A549 treated with RU486 at 1 μM for 4 hours (cell line): ENCODE measurements around the gene SERPINE1. TPM values are rescaled to one million over a fixed set of nuclear protein-coding genes. Genes with fewer than 3 reads are reported as not detected.

ENCODE experiments used
- total RNA-seq: library from RNA; stranded (reverse); fragments of 200-300 nt; extraction: Qiagen RNA extraction; gene quantifications from 5 replicates; pipeline ENCODE4 v1.2.3, GENCODE V29; 2022; ENCODE audit warnings: low read depth

The SERPINE1 gene
- 868 to 1,053 TPM (median 898 TPM) in 5 replicates for total RNA-seq

GRCh38 chr7:101126651-101127459, at the start of gene SERPINE1:
Gene SERPINE1 (plus strand): TSS chr7:101127104. CDS start chr7:101128394, 1,290 bp downstream.

GRCh38 chr7:101085162-101085964, 41.5 kb upstream of the SERPINE1 start, which contains the start of gene TRIM56:
Gene TRIM56 (plus strand): TSS chr7:101085481. CDS start chr7:101087313, 1,832 bp downstream.

GRCh38 chr7:101153969-101154692, 27.2 kb downstream of the SERPINE1 start, which contains the start of gene AP1S1:
Gene AP1S1 (plus strand): TSS chr7:101154476. CDS start chr7:101154515, 39 bp downstream.

GRCh38 chr7:101165075-101165957, 38.4 kb downstream of the SERPINE1 start, which contains the start of gene VGF:
Gene VGF (minus strand): TSS chr7:101165569. CDS start chr7:101164843, 726 bp downstream.

GRCh38 chr7:101180130-101180755, 53.3 kb downstream of the SERPINE1 start, which contains the start of gene NAT16:
Gene NAT16 (minus strand): TSS chr7:101180293. CDS start chr7:101174807, 5,486 bp downstream.

Other genes starting within 250 kb of the SERPINE1 start
- gene UFSP1, start 237.4 kb upstream of the SERPINE1 start, total RNA-seq, result 3.5 to 7.4 TPM (median 5.7 TPM) in 5 replicates
- gene ACHE, start 231.2 kb upstream of the SERPINE1 start, total RNA-seq, result 1.4 to 2.5 TPM (median 2.2 TPM) in 5 replicates
- 10.0 to 17.6 TPM (median 16.9 TPM) in 5 replicates for gene MUC3A, start 177.6 kb upstream of the SERPINE1 start, total RNA-seq
- gene MUC12, start 157.5 kb upstream of the SERPINE1 start, total RNA-seq, result 11.2 to 21.5 TPM (median 18.6 TPM) in 5 replicates
- gene MUC17, start 107.0 kb upstream of the SERPINE1 start, total RNA-seq, result 0.02 to 0.29 TPM (median 0.21 TPM) in 5 replicates
- gene TRIM56, start 41.6 kb upstream of the SERPINE1 start, total RNA-seq, result 8.8 to 12.1 TPM (median 10.8 TPM) in 5 replicates
- 132 to 142 TPM (median 140 TPM) in 5 replicates for gene AP1S1, start 27.4 kb downstream of the SERPINE1 start, total RNA-seq
- 7.8 to 20.9 TPM (median 15.1 TPM) in 5 replicates for gene VGF, start 38.5 kb downstream of the SERPINE1 start, total RNA-seq
- 0.06 to 0.15 TPM (median 0.14 TPM) in 5 replicates for gene NAT16, start 53.2 kb downstream of the SERPINE1 start, total RNA-seq
- not detected in 5 replicates for gene MOGAT3, start 73.9 kb downstream of the SERPINE1 start, total RNA-seq
- gene PLOD3, start 90.5 kb downstream of the SERPINE1 start, total RNA-seq, result 60.2 to 81.0 TPM (median 74.2 TPM) in 5 replicates
- gene ZNHIT1, start 91.1 kb downstream of the SERPINE1 start, total RNA-seq, result 66.8 to 107 TPM (median 93.2 TPM) in 5 replicates
- 7.1 to 13.7 TPM (median 12.2 TPM) in 5 replicates for gene CLDN15, start 110.7 kb downstream of the SERPINE1 start, total RNA-seq
- 120 to 145 TPM (median 139 TPM) in 5 replicates for gene FIS1, start 118.0 kb downstream of the SERPINE1 start, total RNA-seq
- 51.8 to 55.9 TPM (median 54.9 TPM) in 5 replicates for gene IFT22, start 194.7 kb downstream of the SERPINE1 start, total RNA-seq
- 0.21 to 0.52 TPM (median 0.49 TPM) in 5 replicates for gene COL26A1, start 235.8 kb downstream of the SERPINE1 start, total RNA-seq